GM12878 (cell line): ENCODE results near the gene FAM110A. TPM values are rescaled to one million over a fixed set of nuclear protein-coding genes. Genes with fewer than 3 reads are reported as not detected.

Experiments
- ATAC-seq: fragments of 200-7000 bp; cut with Tn5 transposase; 3 replicates; pipeline ENCODE4 v1.9.1; 2020; ENCODE audit warnings: mild to moderate bottlenecking, moderate library complexity
- BruUV-seq: library from RNA; stranded (reverse); fragments of 400-500 nt; replicated peaks from 2 replicates; lab custom pipeline; 2021; lab: Mats Ljungman, UMichigan
- CTCF ChIA-PET: fragments of 300-600 bp; sonication (Branson Sonifier 250); formaldehyde crosslinking; extraction: SDS; loops from one replicate; lab custom pipeline; 2021; ENCODE audit warnings: inconsistent platforms; lab: Yijun Ruan, JAX
- POLR2A ChIA-PET: fragments of 350-600 bp; formaldehyde crosslinking; extraction: SDS; loops from one replicate; lab custom pipeline; 2021; ENCODE audit warnings: inconsistent platforms; lab: Charles Lee
- RAD21 ChIA-PET: fragments of 300-600 bp; sonication (Branson Sonifier 250); formaldehyde crosslinking; loops from one replicate; lab custom pipeline; 2023; ENCODE audit warnings: antibody characterized with exemption; ENCODE audit not compliant: unreplicated experiment; lab: Charles Lee
- SMC1A ChIA-PET: fragments of 300-600 bp; sonication (Branson Sonifier 250); formaldehyde crosslinking; loops from one replicate; lab custom pipeline; 2023; ENCODE audit not compliant: unreplicated experiment, uncharacterized antibody; lab: Charles Lee
- DNase-seq: peaks from one replicate; pipeline ENCODE4 v3.0.0-alpha.2; 2011; ENCODE audit warnings: low read depth, low spot score
- FAIRE-seq: peaks from 3 replicates; lab custom pipeline; 2011; peaks lifted over from hg19 to GRCh38; lab: Jason Lieb, UNC
- H2AFZ ChIP-seq: 2 replicates; pipeline ENCODE4 v1.6.0; 2011; ENCODE audit warnings: low read depth, low read length, control low read depth; ENCODE audit not compliant: control insufficient read depth
- H3K27ac ChIP-seq: 2 replicates; pipeline ENCODE4 v1.5.1; 2011; ENCODE audit warnings: control low read depth; ENCODE audit not compliant: control insufficient read depth, insufficient read depth
- H3K27me3 ChIP-seq, 2 experiments: replicated peaks in 1 of 2; 2 replicates each; pipeline versions ENCODE4 v1.6.0 to v1.6.1; 2011; ENCODE audit warnings: low read length in 1 of 2; ENCODE audit not compliant: control insufficient read depth in 2 of 2, insufficient read depth in 2 of 2
- H3K36me3 ChIP-seq, 2 experiments: 2 replicates each; pipeline ENCODE4 v1.5.1; 2011; ENCODE audit warnings: low read length in 1 of 2; ENCODE audit not compliant: control insufficient read depth in 2 of 2, insufficient read depth in 2 of 2
- H3K4me1 ChIP-seq: 2 replicates; pipeline ENCODE4 v1.6.1; 2011; ENCODE audit warnings: mild to moderate bottlenecking, low read length, moderate library complexity, mixed read lengths; ENCODE audit not compliant: control insufficient read depth, insufficient read depth
- H3K4me2 ChIP-seq: 2 replicates; pipeline ENCODE4 v1.6.0; 2011; ENCODE audit warnings: control low read depth; ENCODE audit not compliant: control insufficient read depth, insufficient read depth
- H3K4me3 ChIP-seq: fragments of 200-600 bp; sonication (generic); 2 replicates; pipeline ENCODE4 v1.5.1; 2016
- H3K79me2 ChIP-seq: 2 replicates; pipeline ENCODE4 v1.6.0; 2011; ENCODE audit warnings: low read length; ENCODE audit not compliant: control insufficient read depth, insufficient read depth
- H3K9ac ChIP-seq: 2 replicates; pipeline ENCODE4 v1.8.0; 2011; ENCODE audit warnings: low read length, control low read depth, mixed read lengths; ENCODE audit not compliant: control insufficient read depth, insufficient read depth
- H3K9me3 ChIP-seq: replicated peaks from 3 replicates; pipeline ENCODE4 v1.5.1; 2011; ENCODE audit warnings: mild to moderate bottlenecking, low read length; ENCODE audit not compliant: control insufficient read depth, insufficient read depth
- H4K20me1 ChIP-seq: 2 replicates; pipeline ENCODE4 v1.6.0; 2011; ENCODE audit not compliant: control insufficient read depth, insufficient read depth
- ATF2 ChIP-seq: IDR thresholded peaks from 2 replicates; pipeline ENCODE4 v1.6.1; 2012; ENCODE audit warnings: low read length, inconsistent platforms
- DPF2 ChIP-seq: fragments of 450-650 bp; IDR thresholded peaks from 2 replicates; pipeline ENCODE4 v1.6.1; 2017; ENCODE audit warnings: mild to moderate bottlenecking
- E2F8 ChIP-seq: fragments of 450-650 bp; IDR thresholded peaks from 2 replicates; pipeline ENCODE4 v1.6.1; 2018; ENCODE audit warnings: mild to moderate bottlenecking, low read depth, moderate library complexity; ENCODE audit not compliant: partially characterized antibody
- MTA3 ChIP-seq: IDR thresholded peaks from 2 replicates; pipeline ENCODE4 v1.6.1; 2012; ENCODE audit warnings: low read length, inconsistent platforms, borderline replicate concordance
- PAX8 ChIP-seq: fragments of 450-650 bp; IDR thresholded peaks from 2 replicates; pipeline ENCODE4 v1.6.1; 2017; ENCODE audit warnings: mild to moderate bottlenecking, moderate library complexity
- USF2 ChIP-seq: IDR thresholded peaks from 2 replicates; pipeline ENCODE4 v1.6.1; 2011; ENCODE audit warnings: low read depth, low read length, improper control_type of control experiment, borderline replicate concordance
- ZBTB33 ChIP-seq: fragments of 450-650 bp; IDR thresholded peaks from 2 replicates; pipeline ENCODE4 v1.6.1; 2017; ENCODE audit warnings: mild to moderate bottlenecking
- ZNF207 ChIP-seq: fragments of 450-650 bp; IDR thresholded peaks from 2 replicates; pipeline ENCODE4 v1.6.1; 2014; ENCODE audit warnings: antibody characterized with exemption, mild to moderate bottlenecking, borderline replicate concordance
- ZNF274 ChIP-seq: IDR thresholded peaks from one replicate; pipeline ENCODE4 v1.8.0; 2011; ENCODE audit not compliant: insufficient read length, insufficient read depth
- WGBS: methylation state at CpG from one replicate; pipeline ENCODE4 v1.1.6; 2016; ENCODE audit warnings: low lambda C conversion rate; ENCODE audit not compliant: insufficient replicate concordance, insufficient coverage; ENCODE audit errors: missing lambda C conversion rate; 5-methylcytosine and 5-hydroxymethylcytosine counted together
- in situ Hi-C: fragments of 300-500 bp; cut with MboI; formaldehyde crosslinking; loops from 9 replicates; pipeline ENCODE4 v1.14.3; 2018; ENCODE audit warnings: mixed read lengths
- intact Hi-C: fragments of 100-400 bp; cut with micrococcal nuclease; formaldehyde crosslinking; loops from one replicate; pipeline ENCODE4 v1.14.2; 2022; ENCODE audit not compliant: unreplicated experiment
- polyA plus RNA-seq, 11 experiments: library from polyadenylated mRNA; depleted of rRNA in 4 of 11; unstranded in 6 of 11; stranded (reverse) in 5 of 11; fragments of >200 nt; fragmentation: Nextera tagmentation in 4 of 11; fragmentation: Illumina TruSeq in 1 of 11; extraction: Ambion mirVana in 4 of 11; extraction: Trizol in 1 of 11; gene quantifications; 1 replicate in 1 of 11; 2 replicates in 10 of 11; pipeline versions ENCODE4 v1.2.1 to v1.2.3, GENCODE V29; 2011 to 2016; ENCODE audit warnings: inconsistent platforms in 2 of 11, missing spikeins in 2 of 11, low read depth in 1 of 11
- total RNA-seq, 4 experiments: library from RNA; depleted of rRNA in 3 of 4; stranded (reverse); fragments of >200 nt in 3 of 4; fragmentation: Illumina TruSeq in 1 of 4; extraction: Trizol in 1 of 4; gene quantifications; 2 replicates each; pipeline versions ENCODE4 v1.2.1 to v1.2.3, GENCODE V29; 2013 to 2021

The FAM110A gene
- total and polyA plus RNA-seq, 10 of the 15 experiments (the other 5 are each of a cell fraction or from before 2014, with no cell fraction given) = 1.1 to 14.8 (median 7.4) TPM

GRCh38 chr20:868279-868678, 34.8 kb downstream of the FAM110A start:
- no peak for TF ChIP-seq PAX8
- TF ChIP-seq ATF2 = no peak
- TF ChIP-seq ZBTB33 = no peak
- no peak for TF ChIP-seq E2F8
- no peak for TF ChIP-seq ZNF274
- no peak for TF ChIP-seq DPF2
- TF ChIP-seq USF2 = no peak
- no peak for TF ChIP-seq MTA3
- TF ChIP-seq ZNF207 = no peak
- peaks cover 0 to 1% of the 10 kb centered on the region in 2 experiments; a peak in 1 of 4 replicates for H3K27me3 ChIP-seq
- H3K9me3 ChIP-seq = no peaks in the 10 kb centered on the region
- BruUV-seq = no TSS peak
- no peak overlapping the region for H3K9ac ChIP-seq
- H3K79me2 ChIP-seq = no peaks in the 10 kb centered on the region
- in situ Hi-C loops (no loop called here), intact Hi-C loops (no loop called here)
- SMC1A ChIA-PET = no interaction called here
- no peaks in the 10 kb centered on the region for H3K4me1 ChIP-seq
- H3K4me3 ChIP-seq = no peak overlapping the region
- RAD21 ChIA-PET = no interaction called here
- no peak for FAIRE-seq
- WGBS = 59% methylated on average over 9 of the region's 9 CpGs
- POLR2A ChIA-PET = interaction anchor here (0.6 kb wide), 1 partner anchor 50 kb away, joined by 4 read pairs; no protein-coding TSS in a partner anchor
- no peaks in the 10 kb centered on the region for H4K20me1 ChIP-seq
- CTCF ChIA-PET = no interaction called here
- no peaks in the 10 kb centered on the region for H3K36me3 ChIP-seq
- H3K4me2 ChIP-seq = no peak overlapping the region
- no peak overlapping the region for H3K27ac ChIP-seq
- no peak for DNase-seq
- no peak overlapping the region for H2AFZ ChIP-seq
- no peak for ATAC-seq
